Inflammatory macrophage treated with lipopolysaccharide for 1 hour (primary cell): ENCODE measurements around the gene SYTL5.

Source experiments
- DNase-seq, 2 donors: peaks; one replicate each; pipeline ENCODE4 v3.0.0-alpha.2; 2020 to 2022

Gene SYTL5

DNA sequence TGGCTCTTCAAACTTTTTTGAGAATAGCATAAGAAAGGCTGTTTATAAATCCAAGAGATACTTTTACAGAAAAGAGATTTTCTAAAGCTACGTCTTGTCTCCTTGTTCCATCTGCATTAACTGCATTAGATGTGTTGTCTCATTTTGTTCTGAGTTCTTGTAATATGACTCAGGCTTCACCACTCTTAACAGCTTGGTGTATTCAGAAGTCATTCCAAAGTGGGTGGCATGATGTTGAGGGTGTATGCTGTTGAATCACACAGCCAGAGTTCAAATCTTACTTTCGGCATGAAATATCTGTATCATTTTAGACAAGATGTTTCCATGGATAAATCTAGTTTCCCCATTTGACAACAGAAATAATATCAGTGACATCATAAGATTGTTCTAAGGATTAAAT lies 30.1 kb downstream of the SYTL5 start:
- no peak for DNase-seq

- DNase-seq = no peak
Observed at GRCh38 chrX:38038501-38038900, 32.1 kb downstream of the SYTL5 start.

DNA sequence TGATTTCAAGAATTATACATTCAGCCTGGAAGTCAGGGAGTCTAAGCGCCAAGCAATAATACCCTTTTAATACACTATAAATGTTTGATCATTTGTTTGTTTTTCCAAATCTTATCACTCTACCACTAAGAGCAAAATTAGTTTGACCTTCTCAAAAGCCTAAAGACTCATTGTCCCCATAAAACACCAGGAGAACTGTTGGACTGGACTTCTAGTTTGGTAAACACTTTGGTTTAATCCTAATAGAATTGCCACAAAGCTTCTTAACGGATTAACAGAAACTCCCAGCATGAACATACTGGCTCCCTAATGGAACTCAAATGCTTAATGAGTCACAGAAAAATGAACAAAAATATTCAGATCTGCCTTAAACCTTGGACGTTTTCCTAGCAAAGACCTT lies 34.9 kb downstream of the SYTL5 start:
- no peak for DNase-seq

- DNase-seq = no peak
Observed at GRCh38 chrX:38044701-38045100, 38.3 kb downstream of the SYTL5 start.

DNA sequence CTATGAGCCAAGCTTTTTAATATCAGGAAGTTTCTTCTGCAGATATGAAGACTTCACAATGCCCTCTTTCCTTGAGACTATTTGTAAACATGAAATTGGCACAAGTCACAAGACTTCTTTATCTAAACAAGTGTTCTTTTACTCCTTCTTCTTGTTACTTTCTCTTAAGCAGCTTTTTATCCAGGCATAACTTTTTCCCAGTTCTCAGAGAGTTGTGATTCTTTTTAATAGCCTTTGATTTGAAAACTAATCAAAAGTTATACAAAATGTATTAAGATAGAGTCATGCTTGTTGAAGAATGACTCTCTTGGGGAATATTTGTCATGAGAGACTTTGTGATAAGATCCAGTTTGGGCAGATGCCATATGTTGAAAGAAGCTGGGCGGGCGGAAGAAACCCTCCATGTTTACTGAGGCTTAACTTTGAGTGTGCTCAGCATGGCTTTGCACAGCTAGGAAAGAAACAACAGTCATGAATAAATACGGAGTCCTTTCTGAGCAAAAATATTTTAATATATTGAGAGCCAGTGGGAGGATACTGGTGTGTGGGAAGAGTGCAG lies 39.3 kb downstream of the SYTL5 start:
- no peak for DNase-seq

DNA sequence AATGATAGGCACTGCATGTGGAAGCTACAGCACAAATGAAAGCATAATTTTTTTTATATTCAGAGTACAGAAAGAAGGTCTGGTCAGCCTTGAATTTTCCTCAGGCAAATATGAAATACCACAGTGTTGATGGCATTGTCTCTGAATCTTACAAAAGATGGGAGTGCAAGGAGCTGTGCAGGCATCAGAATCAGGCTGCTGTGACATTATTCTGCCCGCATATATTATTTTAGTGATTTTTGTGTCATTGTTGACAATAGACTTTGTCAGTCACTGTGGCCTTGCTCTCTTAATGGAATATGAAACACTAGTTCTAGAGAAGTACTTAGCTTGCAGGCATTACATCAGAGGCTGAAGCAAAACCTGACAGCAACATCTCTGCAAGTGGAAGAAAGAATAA lies 42.5 kb downstream of the SYTL5 start:
- DNase-seq = no peak

- DNase-seq = no peak
Observed at GRCh38 chrX:38050806-38051205, 44.5 kb downstream of the SYTL5 start.

GRCh38 chrX:38052096-38052495 lies 45.7 kb downstream of the SYTL5 start:
- no peak for DNase-seq

DNA sequence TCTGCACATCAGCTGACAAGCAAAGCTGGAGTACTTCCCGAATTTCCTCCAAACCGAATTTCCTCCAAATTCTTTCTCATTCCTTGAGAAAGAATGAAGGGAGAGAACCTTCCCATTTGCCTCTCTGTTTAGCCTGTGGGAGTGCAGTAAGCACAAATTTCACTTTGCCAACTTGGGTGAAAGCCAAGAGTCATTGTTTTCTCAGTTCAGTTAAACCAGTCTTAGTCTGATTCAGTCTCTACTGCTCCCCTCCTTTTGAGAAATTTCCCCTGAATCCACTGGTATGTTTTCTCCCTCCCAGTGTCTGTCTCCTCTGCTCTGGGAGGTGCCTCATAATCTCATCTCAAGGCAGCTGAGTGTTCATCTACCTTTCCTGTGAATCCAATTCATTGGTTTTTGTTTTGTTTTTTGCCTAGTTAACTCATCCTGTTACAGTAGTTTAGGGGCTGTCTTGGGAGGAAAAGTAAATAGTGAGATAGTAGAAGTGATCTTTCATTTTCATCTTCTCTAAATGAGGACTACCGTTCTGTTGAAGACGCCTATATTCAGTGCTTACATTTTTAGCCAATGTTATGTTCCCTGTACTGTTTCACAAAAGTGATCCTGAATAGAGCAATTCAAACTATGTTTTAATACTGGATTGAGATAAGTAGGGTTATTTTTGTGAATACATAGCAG lies 49.0 kb downstream of the SYTL5 start:
- no peak for DNase-seq

- no peak for DNase-seq
Observed at GRCh38 chrX:38060331-38060878, 54.1 kb downstream of the SYTL5 start.

DNA sequence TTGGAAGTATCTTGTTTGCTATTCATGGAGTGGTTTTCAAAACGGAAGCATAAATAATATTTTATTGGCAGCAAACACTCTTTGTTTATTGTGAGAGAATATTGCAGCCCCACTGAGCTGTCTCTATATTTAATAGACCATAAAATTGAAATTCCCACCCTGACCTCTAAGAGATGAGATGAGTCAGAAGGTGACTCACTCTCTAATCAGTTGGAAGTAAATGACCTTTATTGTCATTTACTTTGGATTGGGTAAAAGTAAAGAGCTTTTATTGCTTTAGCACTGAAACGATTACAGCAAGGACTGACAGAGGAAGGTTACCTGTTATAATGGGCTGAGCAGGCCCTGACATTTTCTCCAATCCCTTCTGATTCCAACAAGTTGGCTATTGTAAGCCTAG lies 55.0 kb downstream of the SYTL5 start:
- no peak for DNase-seq

- no peak for DNase-seq
Observed at GRCh38 chrX:38066934-38067333, 60.6 kb downstream of the SYTL5 start.

DNA sequence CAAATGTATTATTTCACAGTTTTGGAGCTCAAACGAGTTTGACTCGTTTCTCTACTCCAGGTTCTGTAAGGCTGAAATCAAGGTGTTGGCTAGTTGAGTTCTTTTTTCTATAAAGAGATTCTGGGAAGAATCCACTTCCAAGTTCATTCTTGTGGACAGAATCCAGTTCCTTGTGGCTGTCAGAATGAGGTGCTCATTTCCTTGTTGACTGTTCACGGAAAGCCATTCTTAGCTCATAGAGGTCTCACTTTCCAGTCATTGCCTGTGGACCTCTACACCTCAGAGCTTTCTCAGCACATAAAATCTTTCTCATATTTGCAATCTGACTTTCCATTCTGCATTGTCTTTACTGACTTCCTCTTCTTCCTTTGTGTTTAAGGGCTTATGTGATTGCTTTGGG lies 62.9 kb downstream of the SYTL5 start:
- no peak for DNase-seq

- no peak for DNase-seq
Observed at GRCh38 chrX:38069991-38070390, 63.6 kb downstream of the SYTL5 start.

DNA sequence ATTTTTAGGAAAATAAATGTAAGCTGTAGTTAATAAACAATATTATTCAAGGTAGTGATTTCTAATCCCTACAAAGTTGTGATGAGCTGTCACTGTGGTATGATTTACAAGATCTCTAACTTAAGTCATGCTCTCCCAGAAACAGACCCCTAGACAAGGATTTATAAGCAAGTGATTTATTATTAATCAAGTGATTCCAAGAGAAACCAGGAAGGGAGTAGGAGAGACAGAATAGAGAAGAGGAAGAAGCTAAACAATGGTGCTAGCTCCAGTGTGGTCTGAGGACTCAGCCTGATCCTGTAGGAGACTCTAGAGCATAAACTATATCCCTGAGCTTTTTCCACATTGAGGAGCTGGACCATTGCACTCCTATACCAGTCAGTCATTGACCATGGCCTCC lies 73.1 kb downstream of the SYTL5 start:
- no peak for DNase-seq

GRCh38 chrX:38080808-38081207 lies 74.5 kb downstream of the SYTL5 start:
- DNase-seq = no peak

DNA sequence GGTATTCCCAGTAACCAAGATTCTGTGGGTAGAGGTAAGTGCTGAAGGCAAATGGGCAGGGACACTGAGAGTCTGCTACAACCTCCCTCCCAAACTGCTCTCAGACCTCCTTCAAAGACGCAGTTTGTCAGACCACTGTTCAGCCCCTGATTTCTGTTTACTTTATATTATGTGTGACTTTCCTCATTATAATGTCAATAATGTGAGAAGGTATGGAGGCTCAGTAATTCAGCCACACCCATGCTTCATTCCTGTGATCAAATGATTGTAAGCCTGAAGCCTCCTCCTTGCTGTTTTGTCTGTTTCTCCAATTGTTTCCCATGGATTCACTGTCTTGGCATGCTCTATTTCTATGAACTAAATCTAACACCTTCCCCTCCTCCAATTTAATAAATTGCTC lies 75.6 kb downstream of the SYTL5 start:
- no peak for DNase-seq

DNA sequence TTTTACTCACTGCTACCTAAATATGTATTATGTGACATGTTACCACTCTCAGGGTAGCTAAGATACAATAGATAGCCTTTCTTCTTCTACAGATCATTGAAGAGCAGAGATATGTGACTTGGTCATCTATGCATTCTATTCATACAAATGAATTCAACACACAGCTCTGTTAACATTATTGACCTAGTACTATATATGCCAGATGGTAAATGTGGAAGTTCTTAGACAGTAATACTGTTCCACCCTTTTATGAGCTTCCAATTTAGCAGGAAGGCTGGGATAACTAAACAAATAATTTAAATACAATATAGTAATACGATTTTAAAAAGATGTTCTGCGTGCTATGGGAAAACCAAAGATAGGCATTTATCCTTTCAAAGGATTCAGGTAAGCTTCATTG lies 76.0 kb downstream of the SYTL5 start:
- DNase-seq = no peak

DNA sequence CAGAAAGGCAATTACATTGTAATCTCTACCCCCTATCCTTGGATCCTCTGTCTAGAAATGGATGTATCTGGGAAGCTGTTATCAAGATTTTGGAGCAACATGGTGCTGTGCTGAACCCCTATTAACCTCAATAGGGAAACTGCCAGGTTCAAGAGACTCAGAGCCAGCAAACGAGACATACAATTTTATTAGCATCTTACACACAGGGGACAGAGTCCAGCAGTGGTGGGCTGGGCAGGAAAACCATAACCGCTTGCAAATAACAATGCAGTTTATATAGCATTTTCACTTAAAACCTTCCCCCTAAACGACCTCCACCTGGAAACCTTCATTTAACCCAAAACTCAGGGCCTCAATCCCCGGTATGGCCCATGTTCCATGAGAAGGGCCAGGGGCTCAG lies 79.5 kb downstream of the SYTL5 start:
- no peak for DNase-seq

- no peak for DNase-seq
Observed at GRCh38 chrX:38086451-38087215, 80.3 kb downstream of the SYTL5 start.

- no peak for DNase-seq
Observed at GRCh38 chrX:38087594-38087993, 81.2 kb downstream of the SYTL5 start.

DNA sequence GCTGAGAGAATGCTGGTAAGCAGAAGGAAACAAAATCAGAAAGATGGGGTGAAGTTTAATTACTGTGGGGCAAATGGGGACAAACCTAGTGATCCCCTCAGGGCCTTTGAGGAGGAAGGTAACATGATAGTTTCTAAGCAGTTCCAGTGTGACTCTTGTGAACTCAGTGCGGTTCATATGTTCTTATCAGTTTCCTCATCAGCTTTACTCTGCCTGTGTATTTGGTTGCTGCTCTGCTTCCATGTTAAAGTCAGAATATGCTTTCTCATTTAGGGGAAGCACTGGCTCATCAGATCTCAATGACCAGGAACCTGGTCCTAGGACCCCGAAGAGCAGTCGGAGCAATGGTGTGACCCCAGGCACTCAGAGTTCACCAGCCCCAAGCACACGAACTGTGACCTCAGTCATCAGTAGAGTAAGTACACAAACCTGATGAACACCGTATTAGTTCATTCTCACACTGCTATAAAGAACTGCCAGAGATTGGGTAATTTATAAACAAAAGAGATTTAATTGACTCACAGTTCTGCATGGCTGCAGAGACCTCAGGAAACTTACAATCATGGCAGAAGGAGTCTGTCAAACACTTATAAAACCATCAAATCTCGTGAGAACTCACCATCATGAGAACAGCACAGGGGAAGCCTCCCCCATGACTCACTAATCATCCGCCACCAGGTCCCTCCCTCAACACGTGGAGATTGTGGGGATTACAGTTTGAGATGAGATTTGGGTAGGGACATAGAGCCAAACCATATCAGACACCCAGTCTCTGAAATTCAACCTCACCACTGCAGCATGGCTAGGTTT lies 83.0 kb downstream of the SYTL5 start:
- DNase-seq = no peak

- DNase-seq = no peak
Observed at GRCh38 chrX:38095971-38096529, 89.7 kb downstream of the SYTL5 start.
